Common myeloid progenitor, CD34-positive (primary cell): ENCODE measurements around the gene USP48.

Experiments
- CTCF ChIA-PET: fragments of 350-600 bp; sonication (Branson Sonifier 250); formaldehyde crosslinking; loops from one replicate; lab custom pipeline; 2021; ENCODE audit warnings: antibody characterized with exemption; lab: Charles Lee
- POLR2A ChIA-PET: fragments of 350-600 bp; sonication (Branson Sonifier 250); formaldehyde crosslinking; loops from one replicate; lab custom pipeline; 2021; ENCODE audit warnings: antibody characterized with exemption; lab: Charles Lee
- DNase-seq, 3 donors: peaks; one replicate each; pipeline versions ENCODE4 v3.0.0 to v3.0.0-alpha.2; 2013
- H3K27ac ChIP-seq, 2 experiments: 1 replicate in 1 of 2; 2 replicates in 1 of 2; pipeline ENCODE4 v1.7.0; 2013; ENCODE audit warnings: inconsistent platforms in 2 of 2, low read length in 2 of 2, mild to moderate bottlenecking in 2 of 2, low read depth in 1 of 2, moderate library complexity in 1 of 2; ENCODE audit not compliant: severe bottlenecking in 2 of 2, insufficient read depth in 1 of 2, poor library complexity in 1 of 2
- H3K27me3 ChIP-seq, 5 experiments: replicated peaks in 2 of 5; 1 replicate in 3 of 5; 2 replicates in 2 of 5; pipeline versions ENCODE4 v1.6.1 to v1.7.0; 2013; ENCODE audit warnings: low read length in 4 of 5, mild to moderate bottlenecking in 2 of 5, moderate library complexity in 2 of 5, inconsistent platforms in 1 of 5; ENCODE audit not compliant: insufficient read depth in 5 of 5, control insufficient read depth in 4 of 5
- H3K36me3 ChIP-seq, 4 experiments: 1 replicate in 2 of 4; 2 replicates in 2 of 4; pipeline versions ENCODE4 v1.6.1 to v1.7.0; 2013; ENCODE audit warnings: low read length in 3 of 4, control low read depth in 1 of 4, mild to moderate bottlenecking in 1 of 4; ENCODE audit not compliant: control insufficient read depth in 4 of 4, insufficient read depth in 4 of 4
- H3K4me1 ChIP-seq, 4 experiments: 1 replicate in 3 of 4; 2 replicates in 1 of 4; pipeline versions ENCODE4 v1.6.1 to v1.7.1; 2013; ENCODE audit warnings: low read length in 3 of 4, mild to moderate bottlenecking in 3 of 4, control low read depth in 1 of 4, inconsistent platforms in 1 of 4, moderate library complexity in 1 of 4; ENCODE audit not compliant: control insufficient read depth in 4 of 4, insufficient read depth in 4 of 4; ENCODE audit errors: control extremely low read depth in 1 of 4
- H3K4me3 ChIP-seq, 7 experiments: 1 replicate in 4 of 7; 2 replicates in 3 of 7; pipeline versions ENCODE4 v1.5.1 to v1.7.0; 2013; ENCODE audit warnings: mild to moderate bottlenecking in 7 of 7, low read length in 6 of 7, moderate library complexity in 6 of 7, inconsistent platforms in 2 of 7, low read depth in 2 of 7, control low read depth in 1 of 7; ENCODE audit not compliant: insufficient read depth in 4 of 7, control insufficient read depth in 1 of 7; ENCODE audit errors: extremely low read depth in 1 of 7
- H3K9me3 ChIP-seq, 5 experiments: 1 replicate in 4 of 5; 2 replicates in 1 of 5; pipeline versions ENCODE4 v1.6.1 to v1.7.1; 2013; ENCODE audit warnings: low read length in 4 of 5, mild to moderate bottlenecking in 2 of 5, inconsistent platforms in 1 of 5, low read depth in 1 of 5, moderate library complexity in 1 of 5; ENCODE audit not compliant: control insufficient read depth in 4 of 5, insufficient read depth in 2 of 5; ENCODE audit errors: control extremely low read depth in 1 of 5
- WGBS: methylation state at CpG from one replicate; pipeline ENCODE4 v1.1.5; 2013; ENCODE audit not compliant: insufficient coverage; 5-methylcytosine and 5-hydroxymethylcytosine counted together

USP48 gene

DNA sequence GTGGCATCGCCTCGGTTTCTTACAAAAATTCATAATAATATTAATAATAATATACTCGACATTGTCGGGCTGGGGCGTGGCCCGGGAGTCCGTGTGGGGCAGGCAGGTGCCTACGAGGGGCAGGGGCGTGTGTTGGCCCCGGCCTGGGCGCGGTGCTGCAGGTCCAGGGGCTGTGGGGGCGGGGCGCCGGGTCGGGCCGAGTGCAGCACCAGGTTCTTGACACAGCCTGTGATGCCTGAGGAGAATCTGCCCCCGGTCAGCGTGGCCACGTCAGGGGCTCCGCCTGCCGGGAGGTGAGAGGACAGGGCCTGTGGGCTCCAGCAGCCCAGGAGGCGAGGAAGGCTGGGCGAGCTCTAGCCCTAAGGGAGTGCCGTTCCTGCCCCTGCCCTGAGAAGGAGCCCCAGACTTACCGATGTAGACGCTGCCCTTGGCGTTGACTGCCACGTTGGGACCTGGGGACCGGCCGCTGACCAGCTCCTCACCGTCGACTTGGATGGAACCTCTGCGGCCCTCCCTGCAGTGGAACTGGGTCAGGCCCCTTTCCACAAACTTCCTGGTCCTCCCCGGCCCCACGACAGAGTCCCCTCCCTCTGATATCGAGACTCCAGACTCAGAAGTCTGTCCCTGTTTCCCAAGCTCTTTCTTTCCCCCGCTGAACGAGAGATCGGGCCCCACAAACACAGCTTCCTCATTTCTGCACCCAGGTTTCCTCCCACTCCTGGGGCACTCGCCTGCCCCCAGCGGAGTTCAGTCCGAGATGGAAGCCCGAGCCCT, 40.4 kb upstream of the USP48 start:
- Histone ChIP-seq H3K4me3 (peak overlapping the region in 5 of 7 experiments; percentile 3 to 70 (median 50)), H3K27ac (no peak overlapping the region), H3K9me3 (no peaks in the 10 kb centered on the region), H3K36me3 (peaks cover 2 to 49% (median 22%) of the 10 kb centered on the region in 4 experiments), H3K27me3 (no peaks in the 10 kb centered on the region), H3K4me1 (peaks cover 1 to 29% (median 21%) of the 10 kb centered on the region in 4 experiments)
- WGBS, result 33% methylated on average over 26 of the region's 44 CpGs
- peak; percentile 57 to 85 (median 84) for DNase-seq
- ChIA-PET CTCF (interaction anchor here (0.6 to 1.7 kb wide), 14 partner anchors 8 to 201 kb away, joined by 3 to 8 read pairs (median 3); no protein-coding TSS in a partner anchor), POLR2A (interaction anchor here (0.9 to 1.2 kb wide), 2 partner anchors 8 to 41 kb away, joined by 3 to 4 read pairs; no protein-coding TSS in a partner anchor)

DNA sequence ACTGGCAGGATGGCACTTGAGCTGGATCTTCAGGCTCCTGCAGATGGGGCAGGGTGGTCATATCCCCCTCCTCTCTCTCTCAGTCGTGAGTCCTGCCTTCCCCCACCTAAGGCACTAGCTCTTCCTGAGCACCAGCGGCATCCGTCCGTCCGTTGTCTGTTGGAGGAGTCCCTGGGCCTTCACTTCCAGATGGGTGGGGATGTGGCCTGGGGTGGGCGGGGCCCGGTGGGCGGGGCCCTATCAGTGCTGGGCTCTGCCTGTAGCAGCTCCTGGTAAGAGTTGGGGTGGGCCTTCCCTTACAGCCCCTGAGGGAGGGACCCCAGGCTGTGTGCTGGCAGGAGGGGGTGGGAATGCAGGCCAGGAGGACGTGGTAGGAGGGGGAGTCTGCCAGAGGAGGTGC, 39.4 kb upstream of the USP48 start:
- ChIA-PET CTCF (interaction anchor here (0.8 to 1.6 kb wide), 4 partner anchors 11 to 119 kb away, joined by 3 to 7 read pairs (median 3); no protein-coding TSS in a partner anchor), POLR2A (no interaction called here)
- WGBS, result 83% methylated on average over 4 of the region's 9 CpGs
- DNase-seq, result peak in 1 of 3 donors; percentile 16
- Histone ChIP-seq H3K27ac (no peak overlapping the region), H3K27me3 (no peaks in the 10 kb centered on the region), H3K36me3 (peaks cover 2 to 38% (median 13%) of the 10 kb centered on the region in 4 experiments), H3K4me1 (peaks cover 3 to 34% (median 25%) of the 10 kb centered on the region in 4 experiments), H3K9me3 (no peaks in the 10 kb centered on the region), H3K4me3 (no peak overlapping the region)

DNA sequence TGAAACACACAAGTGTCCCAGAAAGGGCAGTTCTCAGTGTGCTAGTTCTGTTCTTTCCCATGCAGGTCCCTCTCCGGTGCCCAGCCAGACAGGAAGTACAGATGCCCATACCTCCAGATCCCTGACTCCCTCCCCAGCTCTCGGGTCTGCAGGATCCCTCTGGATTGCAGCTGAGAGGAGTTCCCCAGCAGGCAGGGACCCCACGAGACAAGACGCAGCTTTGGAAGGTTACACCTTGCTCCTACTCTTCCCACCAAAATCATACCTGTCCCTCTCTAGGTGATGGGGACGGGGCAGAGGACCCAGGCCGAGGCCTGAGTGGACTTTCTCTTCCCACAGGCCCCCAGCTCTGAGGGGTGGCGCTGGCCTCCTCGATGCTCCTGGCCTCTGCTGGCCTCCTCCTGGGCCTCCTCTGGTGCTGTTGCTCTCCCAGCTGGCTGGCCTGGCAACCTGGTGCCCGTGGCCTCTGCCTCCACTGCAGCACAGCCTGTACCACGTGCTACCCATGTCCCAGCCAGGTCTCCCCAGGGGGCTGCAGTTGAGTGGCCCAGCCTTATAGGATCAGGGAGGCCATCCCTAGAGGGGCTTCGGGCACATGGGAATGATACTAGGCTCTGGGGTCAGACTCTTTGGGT, 38.6 kb upstream of the USP48 start:
- CTCF ChIA-PET, result interaction anchor here (0.8 to 1.6 kb wide), 4 partner anchors 20 to 118 kb away, joined by 3 to 7 read pairs (median 4); no protein-coding TSS in a partner anchor
- H3K27me3 ChIP-seq, result no peaks in the 10 kb centered on the region
- WGBS, result 98% methylated on average over 11 of the region's 11 CpGs
- H3K4me1 ChIP-seq, result peaks cover 3 to 41% (median 30%) of the 10 kb centered on the region in 4 experiments
- no peak overlapping the region for H3K4me3 ChIP-seq
- H3K36me3 ChIP-seq, result peaks cover 2 to 31% (median 11%) of the 10 kb centered on the region in 4 experiments
- H3K9me3 ChIP-seq, result no peaks in the 10 kb centered on the region
- POLR2A ChIA-PET, result no interaction called here
- H3K27ac ChIP-seq, result no peak overlapping the region
- DNase-seq, result no peak

DNA sequence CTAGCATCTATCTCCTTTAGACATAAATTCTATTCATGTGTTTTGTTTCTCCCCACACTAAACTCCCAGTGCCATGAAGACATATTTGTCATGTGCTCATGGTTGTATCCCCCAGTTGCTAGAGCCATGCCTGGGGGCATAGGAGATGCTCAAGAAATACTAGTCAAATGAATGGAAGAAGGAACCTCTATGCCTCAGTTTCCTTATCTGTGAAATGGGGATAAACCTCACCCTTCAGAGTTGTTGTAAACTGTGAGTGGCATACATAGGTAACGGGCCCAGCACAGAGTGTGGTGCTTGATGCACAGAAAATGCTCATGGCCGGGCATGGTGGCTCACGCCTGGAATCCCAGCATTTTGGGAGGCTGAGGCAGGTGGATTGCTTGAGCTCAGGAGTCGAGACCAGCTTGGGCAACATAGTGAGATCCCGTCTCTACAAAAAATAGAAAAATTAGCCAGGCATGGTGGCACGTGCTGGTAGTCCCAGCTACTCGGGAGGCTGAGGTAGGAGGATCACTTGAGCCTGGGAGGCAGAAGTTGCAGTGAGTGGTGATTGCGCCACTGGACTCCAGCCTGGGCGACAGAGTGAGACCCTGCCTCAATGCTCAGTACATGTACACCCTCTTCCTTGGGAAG, 37.8 kb upstream of the USP48 start:
- no peak for DNase-seq
- CTCF ChIA-PET, result interaction anchor here (1.5 kb wide), 1 partner anchor 35 kb away, joined by 4 read pairs; no protein-coding TSS in a partner anchor
- Histone ChIP-seq H3K27me3 (no peaks in the 10 kb centered on the region), H3K36me3 (peaks cover 2 to 27% (median 11%) of the 10 kb centered on the region in 4 experiments), H3K4me3 (no peak overlapping the region), H3K4me1 (peaks cover 3 to 49% (median 38%) of the 10 kb centered on the region in 4 experiments), H3K27ac (no peak overlapping the region), H3K9me3 (no peaks in the 10 kb centered on the region)
- WGBS, result 100% methylated on average over 7 of the region's 9 CpGs
- POLR2A ChIA-PET, result no interaction called here

DNA sequence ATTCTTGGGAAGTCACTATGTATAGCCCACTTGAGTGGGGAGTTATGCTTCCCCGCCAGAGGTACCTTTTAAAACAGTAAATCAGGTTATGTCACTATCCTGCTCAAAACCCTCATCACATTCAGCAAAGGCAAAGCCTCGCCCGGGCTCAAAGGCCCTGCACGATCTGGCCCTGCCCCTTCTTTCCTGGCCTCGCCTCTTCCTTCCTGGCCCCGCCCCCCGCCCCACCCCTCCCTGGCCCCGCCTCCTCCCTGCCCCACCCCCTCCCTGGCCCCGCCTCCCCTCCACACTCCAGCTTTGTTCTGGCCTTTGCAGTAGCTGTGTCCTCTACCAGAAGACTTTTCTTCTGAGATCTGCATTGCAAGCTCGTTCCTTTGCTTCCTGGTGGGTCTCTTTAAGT, 35.7 kb upstream of the USP48 start:
- ChIA-PET POLR2A (no interaction called here), CTCF (no interaction called here)
- H3K36me3 ChIP-seq, result peaks cover 2 to 18% (median 11%) of the 10 kb centered on the region in 4 experiments
- H3K4me3 ChIP-seq, result no peak overlapping the region
- no peak overlapping the region for H3K27ac ChIP-seq
- H3K9me3 ChIP-seq, result no peaks in the 10 kb centered on the region
- H3K27me3 ChIP-seq, result no peaks in the 10 kb centered on the region
- WGBS, result 41% methylated on average over 2 of the region's 10 CpGs
- peak; percentile 50 to 79 (median 76) for DNase-seq
- peaks cover 3 to 60% (median 51%) of the 10 kb centered on the region in 4 experiments for H3K4me1 ChIP-seq

DNA sequence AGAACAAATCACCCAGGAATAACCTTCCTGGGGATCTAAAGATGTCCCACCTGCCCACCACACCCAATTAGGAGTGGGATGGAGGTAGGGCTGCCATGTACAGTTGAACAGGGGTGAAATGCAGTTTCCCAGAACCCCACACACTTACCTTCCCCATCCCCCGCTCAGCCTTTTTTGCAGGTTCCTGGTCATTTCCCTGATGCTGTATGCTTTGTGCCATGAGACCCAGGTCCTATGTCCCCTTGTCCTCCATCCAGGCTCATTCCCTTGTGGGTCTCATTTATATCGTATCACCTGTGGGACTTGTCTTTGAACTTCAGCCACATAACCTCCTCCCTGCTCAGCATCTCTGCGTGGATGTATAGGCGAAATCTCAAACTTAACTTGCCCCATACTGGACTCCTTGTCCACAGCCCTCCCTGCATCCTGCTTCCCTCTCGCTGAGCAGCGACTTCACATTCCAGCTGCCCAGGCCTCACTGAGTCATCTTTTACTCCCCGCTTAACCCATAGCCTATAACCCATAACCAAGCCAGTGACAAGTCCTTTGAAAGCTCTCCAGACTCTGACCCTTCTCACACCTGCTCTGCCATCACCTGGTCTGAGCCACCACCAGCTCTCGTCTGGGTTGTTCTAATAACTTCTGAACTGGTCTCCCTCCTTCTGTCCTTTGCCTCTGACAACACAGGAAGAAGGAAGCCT, 33.8 kb upstream of the USP48 start:
- H3K9me3 ChIP-seq, result no peaks in the 10 kb centered on the region
- whole genome bisulfite sequencing, result 83% methylated on average over 8 of the region's 8 CpGs
- no peak overlapping the region for H3K4me3 ChIP-seq
- peaks cover 3 to 51% (median 43%) of the 10 kb centered on the region in 4 experiments for H3K4me1 ChIP-seq
- H3K36me3 ChIP-seq, result peaks cover 2 to 11% (median 6%) of the 10 kb centered on the region in 4 experiments
- ChIA-PET CTCF (no interaction called here), POLR2A (no interaction called here)
- H3K27ac ChIP-seq, result peak overlapping the region; percentile 25 to 50
- no peaks in the 10 kb centered on the region for H3K27me3 ChIP-seq
- DNase-seq, result peak in 1 of 3 donors; percentile 33
